ENCODE results near the gene ELF1. TPM values are rescaled to one million over a fixed set of nuclear protein-coding genes. Genes with fewer than 3 reads are reported as not detected.
"Not testable (repeated sequence)": the region's sequence is repeated elsewhere in the genome, so short reads cannot be mapped to it uniquely, and the experiment has no call there.

The ELF1 gene
- total RNA-seq, 4 donors from 2014 or later, result 54.6 to 118 (median 98.6) TPM

GRCh38 chr13:41040584-41041334 is 21.6 kb upstream of the ELF1 start:
- peaks cover 0 to 4% (median 0%) of the 10 kb centered on the region in 4 donors for H3K4me1 ChIP-seq
- no peak for DNase-seq (ENCODE audit: low spot score in 2 of 2)
- TF ChIP-seq POLR2A (IDR thresholded peaks at IDR 0.05) (no peak), EP300 (IDR thresholded peaks at IDR 0.05) (no peak), CTCF (IDR thresholded peaks at IDR 0.05) (no peak)
- 82 to 83% methylated on average over 9 of the region's 9 CpGs for WGBS, 2 donors
- no peak overlapping the region for H3K4me3 ChIP-seq
- H3K9me3 ChIP-seq, result peaks cover 0 to 13% (median 1%) of the 10 kb centered on the region in 4 donors
- peaks cover 0 to 5% (median 0%) of the 10 kb centered on the region in 3 donors for H3K36me3 ChIP-seq
- H3K27me3 ChIP-seq, result no peaks in the 10 kb centered on the region
- no peak overlapping the region for H3K27ac ChIP-seq

GRCh38 chr13:41039746-41040145 is 20.6 kb upstream of the ELF1 start:
- H3K4me3 ChIP-seq, result no peak overlapping the region
- DNase-seq (ENCODE audit: low spot score in 2 of 2), result no peak
- H3K36me3 ChIP-seq, result peaks cover 0 to 5% (median 0%) of the 10 kb centered on the region in 3 donors
- no peak overlapping the region for H3K27ac ChIP-seq
- peaks cover 0 to 13% (median 1%) of the 10 kb centered on the region in 4 donors for H3K9me3 ChIP-seq
- no peak for TF ChIP-seq EP300 (IDR thresholded peaks at IDR 0.05)
- no peak for TF ChIP-seq POLR2A (IDR thresholded peaks at IDR 0.05)
- TF ChIP-seq CTCF (IDR thresholded peaks at IDR 0.05), result no peak
- H3K27me3 ChIP-seq, result no peaks in the 10 kb centered on the region
- H3K4me1 ChIP-seq, result peaks cover 0 to 12% (median 0%) of the 10 kb centered on the region in 4 donors

DNA sequence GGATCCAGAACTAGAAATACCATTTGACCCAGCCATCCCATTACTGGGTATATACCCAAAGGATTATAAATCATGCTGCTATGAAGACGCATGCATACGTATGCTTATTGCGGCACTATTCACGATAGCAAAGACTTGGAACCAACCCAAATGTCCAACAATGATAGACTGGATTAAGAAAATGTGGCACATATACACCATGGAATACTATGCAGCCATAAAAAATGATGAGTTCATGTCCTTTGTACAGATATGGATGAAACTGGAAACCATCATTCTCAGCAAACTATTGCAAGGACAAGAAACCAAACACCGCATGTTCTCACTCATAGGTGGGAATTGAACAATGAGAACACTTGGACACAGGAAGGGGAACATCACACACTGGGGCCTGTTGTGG is 17.4 kb upstream of the ELF1 start:
- not testable (repeated sequence) for DNase-seq (ENCODE audit: low spot score in 2 of 2); H3K4me3 ChIP-seq; H3K9me3 ChIP-seq; H3K27ac ChIP-seq; H3K36me3 ChIP-seq; H3K27me3 ChIP-seq
- WGBS, 2 donors, result 96 to 99% methylated on average over 5 of the region's 5 CpGs
- peaks cover 0 to 29% (median 1%) of the 10 kb centered on the region in 4 donors for H3K4me1 ChIP-seq

GRCh38 chr13:41034881-41035280 is 15.8 kb upstream of the ELF1 start:
- WGBS, 2 donors, result 79 to 90% methylated on average over 5 of the region's 5 CpGs
- DNase-seq (ENCODE audit: low spot score in 2 of 2), result no peak
- H3K4me3 ChIP-seq, result no peak overlapping the region
- no peaks in the 10 kb centered on the region for H3K27me3 ChIP-seq
- TF ChIP-seq EP300 (IDR thresholded peaks at IDR 0.05), result no peak
- TF ChIP-seq CTCF (IDR thresholded peaks at IDR 0.05), result no peak
- TF ChIP-seq POLR2A (IDR thresholded peaks at IDR 0.05), result no peak
- peaks cover 0 to 5% (median 0%) of the 10 kb centered on the region in 3 donors for H3K36me3 ChIP-seq
- H3K4me1 ChIP-seq, result peaks cover 0 to 34% (median 1%) of the 10 kb centered on the region in 4 donors
- H3K27ac ChIP-seq, result no peak overlapping the region
- no peaks in the 10 kb centered on the region for H3K9me3 ChIP-seq

- Histone ChIP-seq H3K27ac (no peak overlapping the region), H3K27me3 (no peaks in the 10 kb centered on the region), H3K4me1 (peaks cover 0 to 33% (median 1%) of the 10 kb centered on the region in 4 donors), H3K9me3 (no peaks in the 10 kb centered on the region), H3K36me3 (peaks cover 0 to 5% (median 0%) of the 10 kb centered on the region in 3 donors), H3K4me3 (no peak overlapping the region)
- 89% methylated on average over 4 of the region's 4 CpGs for WGBS, 2 donors
- no peak for TF ChIP-seq CTCF (IDR thresholded peaks at IDR 0.05)
- TF ChIP-seq POLR2A (IDR thresholded peaks at IDR 0.05), result no peak
- TF ChIP-seq EP300 (IDR thresholded peaks at IDR 0.05), result no peak
- no peak for DNase-seq (ENCODE audit: low spot score in 2 of 2)
These were observed 15.3 kb upstream of the ELF1 start for GRCh38 chr13:41034382-41034781.

All from tibial nerve (tissue), 4 donors.